ENCODE measurements around the gene LMTK3. TPM values are rescaled to one million over a fixed set of nuclear protein-coding genes. Genes with fewer than 3 reads are reported as not detected.

The LMTK3 gene
- total RNA-seq, 4 donors from 2014 or later, result 0.12 to 0.47 (median 0.39) TPM

DNA sequence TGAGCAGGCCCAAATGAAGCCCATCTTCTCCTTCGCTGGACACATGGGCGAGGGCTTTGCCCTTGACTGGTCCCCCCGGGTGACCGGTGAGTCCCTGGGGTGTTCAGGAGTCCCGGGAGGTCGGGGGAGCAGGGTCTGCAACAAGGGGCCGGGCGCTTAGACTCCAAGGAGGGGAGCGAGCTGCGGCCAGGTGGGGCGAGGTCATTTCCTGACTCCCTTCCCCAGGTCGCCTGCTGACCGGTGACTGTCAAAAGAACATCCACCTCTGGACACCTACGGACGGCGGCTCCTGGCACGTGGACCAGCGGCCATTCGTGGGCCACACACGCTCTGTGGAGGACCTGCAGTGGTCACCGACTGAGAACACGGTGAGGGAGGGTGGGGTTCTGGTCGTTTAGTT is 61.2 kb downstream of the LMTK3 start:
- no peak for DNase-seq (ENCODE audit: low spot score)
- no peak for ATAC-seq (ENCODE audit: low FRiP score)
- no peak for TF ChIP-seq CTCF (IDR thresholded peaks at IDR 0.05)

DNA sequence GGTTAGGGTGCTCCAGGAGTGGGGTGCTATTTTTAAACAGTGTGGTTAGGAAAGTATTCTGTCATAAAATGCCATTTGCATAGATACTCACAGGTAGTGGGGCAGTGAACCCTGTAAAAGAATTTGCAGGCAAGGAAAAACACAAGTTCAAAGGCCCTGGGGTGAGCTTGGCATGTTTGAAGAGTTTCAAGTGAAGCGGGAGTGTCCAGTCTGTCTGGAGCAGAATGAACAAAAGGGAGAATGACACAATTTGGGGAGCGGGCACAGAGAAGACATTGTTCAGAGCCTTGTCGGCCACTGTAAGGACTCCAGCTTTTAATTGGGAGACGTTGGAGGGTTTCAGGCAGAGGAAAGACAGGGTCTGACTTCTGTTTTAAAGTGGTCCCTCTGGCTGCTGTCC is 63.1 kb downstream of the LMTK3 start:
- ATAC-seq (ENCODE audit: low FRiP score), result no peak
- TF ChIP-seq CTCF (IDR thresholded peaks at IDR 0.05), result no peak

GRCh38 chr19:48446579-48446978 is 65.1 kb downstream of the LMTK3 start:
- no peak for DNase-seq (ENCODE audit: low spot score)
- TF ChIP-seq CTCF (IDR thresholded peaks at IDR 0.05), result no peak
- no peak for ATAC-seq (ENCODE audit: low FRiP score)

More for the DNA sequence above, 63.1 kb downstream of the LMTK3 start:
- DNase-seq (ENCODE audit: low spot score), result no peak

- TF ChIP-seq CTCF (IDR thresholded peaks at IDR 0.05), result no peak
- ATAC-seq (ENCODE audit: low FRiP score) (peak; percentile 84), DNase-seq (ENCODE audit: low spot score) (peak; percentile 73)
These were observed 65.8 kb downstream of the LMTK3 start, which contains the start of gene GRWD1 for GRCh38 chr19:48445606-48446481. Gene GRWD1 (plus strand): TSS chr19:48445983. CDS start chr19:48446006, 23 bp downstream.

- DNase-seq (ENCODE audit: low spot score) (no peak), ATAC-seq (ENCODE audit: low FRiP score) (peak; percentile 73)
- no peak for TF ChIP-seq CTCF (IDR thresholded peaks at IDR 0.05)
These were observed 66.4 kb downstream of the LMTK3 start for GRCh38 chr19:48445256-48445605.

DNA sequence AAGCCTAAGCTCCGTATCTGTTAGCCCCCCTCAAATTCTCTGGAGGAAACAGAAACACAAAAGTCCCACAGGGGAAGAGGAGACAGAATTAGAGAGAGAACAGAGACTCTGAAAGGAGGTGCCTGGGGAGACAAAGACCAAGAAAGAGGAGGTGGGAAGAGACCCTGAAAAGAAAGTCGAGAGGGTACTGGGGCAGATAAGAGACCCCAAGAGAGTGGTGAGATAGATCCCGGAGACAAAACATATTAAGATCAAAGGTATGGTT is 66.8 kb downstream of the LMTK3 start:
- ATAC-seq (ENCODE audit: low FRiP score), result no peak
- no peak for TF ChIP-seq CTCF (IDR thresholded peaks at IDR 0.05)

More for the DNA sequence above, 66.8 kb downstream of the LMTK3 start:
- DNase-seq (ENCODE audit: low spot score), result no peak
